GM18861 (cell line): Measurements from ENCODE around the gene DMXL1.
A peak's percentile ranks its signal among the peaks of the same experiment; 100 is the strongest.

ENCODE experiments used
- ATAC-seq: cut with Tn5 transposase; IDR thresholded peaks from one replicate; pipeline ENCODE4 v1.9.1; 2021; ENCODE audit not compliant: unreplicated experiment

DMXL1 gene, protein sequence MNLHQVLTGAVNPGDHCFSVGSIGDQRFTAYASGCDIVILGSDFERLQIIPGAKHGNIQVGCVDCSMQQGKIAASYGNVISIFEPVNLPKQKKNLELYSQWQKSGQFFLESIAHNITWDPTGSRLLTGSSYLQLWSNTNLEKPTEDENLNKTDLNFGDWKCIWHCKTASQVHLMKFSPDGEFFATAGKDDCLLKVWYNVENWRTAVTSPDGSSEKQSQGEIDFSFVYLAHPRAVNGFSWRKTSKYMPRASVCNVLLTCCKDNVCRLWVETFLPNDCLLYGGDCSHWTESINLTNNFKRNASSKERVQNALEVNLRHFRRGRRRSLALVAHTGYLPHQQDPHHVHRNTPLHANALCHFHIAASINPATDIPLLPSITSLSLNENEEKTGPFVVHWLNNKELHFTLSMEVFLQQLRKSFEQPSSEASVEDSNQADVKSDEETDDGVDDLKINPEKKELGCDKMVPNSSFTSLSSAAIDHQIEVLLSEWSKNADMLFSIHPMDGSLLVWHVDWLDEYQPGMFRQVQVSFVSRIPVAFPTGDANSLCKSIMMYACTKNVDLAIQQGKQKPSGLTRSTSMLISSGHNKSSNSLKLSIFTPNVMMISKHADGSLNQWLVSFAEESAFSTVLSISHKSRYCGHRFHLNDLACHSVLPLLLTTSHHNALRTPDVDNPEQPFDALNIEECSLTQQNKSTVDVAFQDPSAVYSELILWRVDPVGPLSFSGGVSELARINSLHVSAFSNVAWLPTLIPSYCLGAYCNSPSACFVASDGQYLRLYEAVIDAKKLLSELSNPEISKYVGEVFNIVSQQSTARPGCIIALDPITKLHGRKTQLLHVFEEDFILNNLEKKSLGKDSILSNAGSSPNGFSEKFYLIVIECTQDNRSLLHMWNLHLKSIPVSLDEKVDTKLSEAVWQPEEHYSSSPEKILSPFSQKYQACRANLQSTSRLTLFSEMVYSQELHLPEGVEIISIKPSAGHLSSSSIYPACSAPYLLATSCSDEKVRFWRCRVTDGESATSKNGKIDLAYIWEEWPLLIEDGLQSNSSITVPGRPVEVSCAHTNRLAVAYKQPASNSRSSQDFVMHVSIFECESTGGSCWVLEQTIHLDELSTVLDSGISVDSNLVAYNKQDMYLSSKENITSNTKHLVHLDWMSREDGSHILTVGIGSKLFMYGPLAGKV (N-terminal part only)

GRCh38 chr5:119070828-119071560 lies at the start of gene DMXL1:
DMXL1 (plus strand) TSS chr5:119071087; CDS start chr5:119071570, 483 bp downstream.
- ATAC-seq = peak; percentile 75

- no peak for ATAC-seq
Observed at GRCh38 chr5:119021149-119021732, 49.6 kb upstream of the DMXL1 start.

DNA sequence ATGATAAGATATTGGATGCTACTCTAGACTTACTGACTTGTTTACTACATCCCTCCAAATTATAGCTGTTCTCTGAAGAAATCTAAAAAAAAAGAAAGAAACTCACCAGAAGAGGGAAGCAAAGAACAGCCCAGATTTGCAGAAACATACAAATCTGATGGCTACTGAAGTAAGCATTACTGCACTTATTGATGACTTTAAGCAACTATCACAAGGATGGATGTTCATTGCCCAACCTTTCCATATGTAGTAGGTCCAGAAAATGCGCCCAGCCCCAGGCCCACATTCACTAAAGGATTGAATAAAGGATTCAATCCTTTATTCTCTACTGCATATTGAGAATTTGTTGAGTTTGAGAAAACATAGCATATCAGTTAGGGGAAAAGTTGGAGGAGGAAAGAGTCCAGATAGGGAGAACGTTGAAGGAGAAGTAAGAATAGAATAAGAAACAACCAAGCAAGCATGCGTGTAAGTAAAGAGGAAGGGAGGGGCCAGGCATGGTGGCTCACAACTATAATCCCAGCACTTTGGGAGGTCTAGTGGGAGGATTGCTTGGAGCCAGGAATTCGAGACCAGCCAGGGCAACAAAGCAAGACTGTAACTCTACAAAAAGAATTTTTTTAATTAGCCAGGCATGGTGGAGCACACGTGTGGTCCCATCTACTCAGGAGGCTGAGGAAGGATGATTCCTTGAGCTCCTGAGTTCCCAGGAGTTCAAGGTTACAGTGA lies 48.7 kb upstream of the DMXL1 start:
- ATAC-seq = peak; percentile 82

GRCh38 chr5:119022773-119023172 lies 48.1 kb upstream of the DMXL1 start:
- no peak for ATAC-seq

DNA sequence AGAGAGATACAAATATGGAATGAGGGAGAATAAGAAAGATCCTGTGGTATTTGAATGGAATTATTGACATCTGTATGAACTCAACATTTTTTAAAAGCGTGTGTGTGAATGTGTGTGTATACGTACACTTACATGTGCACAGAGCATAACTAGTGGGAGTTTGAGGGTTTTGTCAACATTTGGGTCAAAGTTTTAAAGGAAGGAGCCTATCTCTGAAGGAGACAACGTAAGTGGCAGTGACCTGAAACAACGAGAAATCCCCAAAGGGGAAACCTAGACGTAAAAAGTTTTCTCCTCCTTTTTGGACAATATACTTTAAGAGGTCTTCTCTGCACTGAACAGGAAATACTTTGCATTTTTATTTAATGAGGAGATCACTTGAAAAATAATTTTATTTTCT lies 42.3 kb upstream of the DMXL1 start:
- ATAC-seq = no peak

DNA sequence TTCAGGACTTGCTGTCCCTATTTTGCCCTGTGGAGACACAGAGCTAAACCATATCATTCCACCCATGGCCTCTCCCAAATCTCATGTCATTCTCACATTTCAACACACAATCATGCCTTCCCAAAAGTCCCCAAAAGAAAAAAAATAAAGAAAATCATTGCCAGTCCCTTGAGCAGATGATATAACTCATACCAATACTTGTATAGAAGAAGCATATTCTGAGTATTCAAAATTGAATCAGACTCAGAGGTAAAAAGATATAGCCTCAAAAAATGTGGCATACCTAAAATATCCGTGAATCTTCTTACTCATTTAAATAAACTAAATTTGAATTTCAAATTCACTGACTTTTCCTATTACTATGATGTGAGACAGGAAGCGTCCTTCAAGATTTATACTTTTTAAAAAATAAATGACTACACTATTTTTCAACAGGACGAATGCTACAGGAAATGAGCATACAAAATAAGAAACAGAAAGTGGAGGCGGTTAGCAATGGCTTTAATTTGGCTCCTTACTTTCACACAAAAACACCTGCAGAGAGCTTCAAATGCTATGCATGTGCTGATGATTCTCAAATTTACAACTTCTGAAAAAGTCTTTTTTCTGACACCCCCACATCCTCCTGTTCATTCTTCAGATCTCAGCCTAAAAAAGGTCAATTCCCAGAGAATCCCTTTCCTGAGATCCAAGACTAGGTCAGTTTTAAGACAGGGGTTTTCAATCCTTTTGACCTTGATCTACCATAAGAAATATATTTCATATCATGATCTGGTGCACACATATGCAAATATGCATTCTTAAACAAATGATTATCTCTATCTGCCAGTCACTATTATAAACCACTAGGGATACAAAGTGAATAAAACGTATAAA lies 39.6 kb upstream of the DMXL1 start:
- ATAC-seq = peak; percentile 72

DNA sequence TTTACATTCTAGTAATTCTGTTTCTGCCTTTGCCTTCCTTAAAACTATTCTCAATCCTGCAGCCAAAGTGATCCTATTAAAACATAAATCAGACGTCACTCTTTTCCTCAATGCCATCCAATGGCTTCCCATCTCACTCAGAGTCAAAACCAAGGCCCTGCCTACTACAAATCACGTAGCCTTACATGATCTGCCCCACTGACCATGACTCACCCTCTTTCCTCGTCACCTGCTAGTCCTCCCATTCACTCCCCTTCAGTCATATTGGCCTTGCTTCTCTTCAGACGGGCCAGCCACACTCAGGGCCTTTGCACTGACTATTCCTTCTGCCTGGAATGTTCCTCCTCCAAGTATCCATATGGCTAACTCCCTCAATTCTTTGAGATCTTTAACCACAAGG lies 39.0 kb upstream of the DMXL1 start:
- peak; percentile 37 for ATAC-seq

- no peak for ATAC-seq
Observed at GRCh38 chr5:119032656-119033055, 38.2 kb upstream of the DMXL1 start.

DNA sequence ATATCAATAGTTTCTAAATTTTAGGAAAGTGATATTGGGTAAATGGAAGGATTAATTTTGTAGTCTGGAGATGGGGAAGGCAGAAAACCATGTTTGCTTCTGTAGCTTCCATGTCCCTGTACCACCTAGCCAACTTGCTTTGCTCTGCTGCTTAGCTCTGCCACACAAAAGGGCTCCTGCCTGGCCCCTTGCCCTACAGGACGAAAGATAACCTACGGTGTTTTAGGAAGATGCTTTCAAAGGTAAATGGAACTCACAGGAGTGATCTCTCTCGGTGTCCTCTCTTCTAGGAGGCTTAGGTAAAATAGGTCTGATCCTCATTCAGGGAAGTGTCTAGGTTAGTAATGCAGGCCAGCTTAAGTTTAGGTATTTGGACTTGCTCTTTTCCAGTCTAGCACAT lies 37.8 kb upstream of the DMXL1 start:
- ATAC-seq = no peak

DNA sequence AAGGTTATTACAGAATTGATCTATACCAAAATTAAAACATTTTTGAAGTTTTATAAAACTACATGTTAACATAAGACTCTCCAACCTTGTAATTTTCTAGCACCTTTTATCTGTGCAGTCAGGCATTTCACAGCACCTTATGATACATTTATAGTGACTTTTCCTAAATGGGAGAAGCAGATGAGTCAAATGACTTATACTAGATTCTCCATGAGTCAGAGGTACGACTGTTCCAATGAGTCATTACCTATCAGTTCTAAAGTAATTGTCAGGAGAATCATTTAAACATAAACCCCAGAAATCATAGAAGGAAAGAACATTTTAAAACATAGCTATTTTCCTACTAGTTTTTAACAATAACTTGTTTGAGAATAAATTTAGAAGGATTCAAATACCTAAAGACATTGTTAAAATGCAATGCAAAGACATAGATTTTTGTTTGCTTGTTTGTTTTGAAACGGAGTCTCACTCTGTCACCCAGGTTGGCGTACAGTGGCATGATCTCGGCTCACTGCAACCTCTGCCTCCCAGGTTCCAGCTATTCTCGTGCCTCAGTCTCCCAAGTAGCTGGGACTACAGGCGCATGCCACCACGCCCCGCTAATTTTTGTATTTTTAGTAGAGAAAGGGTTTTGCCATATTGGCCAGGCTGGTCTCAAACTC lies 34.7 kb upstream of the DMXL1 start:
- no peak for ATAC-seq

- ATAC-seq = no peak
Observed at GRCh38 chr5:119037496-119038215, 33.2 kb upstream of the DMXL1 start.

- no peak for ATAC-seq
Observed at GRCh38 chr5:119048246-119048645, 22.6 kb upstream of the DMXL1 start.

GRCh38 chr5:119049824-119050449 lies 20.9 kb upstream of the DMXL1 start:
- ATAC-seq = no peak

- no peak for ATAC-seq
Observed at GRCh38 chr5:119054101-119054500, 16.8 kb upstream of the DMXL1 start.

GRCh38 chr5:119055294-119055693 lies 15.6 kb upstream of the DMXL1 start:
- no peak for ATAC-seq

DNA sequence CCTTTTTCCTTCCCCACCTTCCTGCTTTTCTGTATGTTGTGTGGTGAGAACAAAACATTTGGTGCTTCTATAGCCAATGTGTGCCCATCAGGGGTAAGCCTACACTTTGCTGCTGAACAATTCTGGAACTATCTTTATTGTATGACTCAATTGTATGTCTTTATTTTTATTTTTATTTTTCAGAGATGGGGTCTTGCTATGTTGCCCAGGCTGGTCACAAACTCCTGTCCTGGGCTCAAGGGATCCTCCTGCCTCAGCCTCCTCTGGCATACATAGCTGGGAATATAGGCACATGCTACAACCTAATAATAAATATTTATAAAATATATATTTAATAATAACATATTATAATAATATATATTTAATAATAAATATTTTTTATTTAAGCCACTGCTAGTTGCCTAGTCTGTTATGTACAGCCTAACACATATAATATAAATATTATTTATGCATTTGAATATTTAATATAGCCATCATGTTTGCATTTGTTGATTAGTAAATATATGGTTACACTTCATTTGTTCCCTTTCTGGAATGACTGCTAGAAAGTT lies 11.8 kb upstream of the DMXL1 start:
- ATAC-seq = no peak

GRCh38 chr5:119059740-119060255 lies 11.1 kb upstream of the DMXL1 start:
- no peak for ATAC-seq
